H1 (cell line): Measurements from ENCODE around the gene SMTN. TPM values are rescaled to one million over a fixed set of nuclear protein-coding genes. Genes with fewer than 3 reads are reported as not detected.

Experiments
- ASH2L ChIP-seq: fragments of 200-600, 300-600 bp; sonication (generic); IDR thresholded peaks from one replicate; pipeline ENCODE4 v1.7.1; 2017; ENCODE audit warnings: low read length
- CEBPB ChIP-seq: IDR thresholded peaks from 2 replicates; pipeline ENCODE4 v1.6.1; 2012; ENCODE audit warnings: low read depth, low read length
- RAD21 ChIP-seq, 2 experiments: IDR thresholded peaks in 1 of 2; conservative IDR thresholded peaks in 1 of 2; 2 replicates each; pipeline ENCODE4 v1.6.1; 2011; ENCODE audit warnings: low read depth in 2 of 2, low read length in 2 of 2, improper control_type of control experiment in 1 of 2, inconsistent platforms in 1 of 2, mild to moderate bottlenecking in 1 of 2, moderate library complexity in 1 of 2
- SIRT6 ChIP-seq: IDR thresholded peaks from one replicate; pipeline ENCODE4 v1.7.1; 2012; ENCODE audit warnings: low read length, inconsistent platforms
- TEAD4 ChIP-seq: IDR thresholded peaks from 2 replicates; pipeline ENCODE4 v1.6.1; 2012; ENCODE audit warnings: low read depth, low read length, inconsistent platforms, mixed read lengths
- polyA plus RNA-seq, 7 experiments: library from polyadenylated mRNA; depleted of rRNA in 3 of 7; stranded (reverse) in 5 of 7; unstranded in 2 of 7; fragments of >200 nt in 5 of 7; fragments of 200-250 nt in 2 of 7; gene quantifications; 1 replicate in 5 of 7; 2 replicates in 1 of 7; 4 replicates in 1 of 7; pipeline versions ENCODE4 v1.2.1 to v1.2.3, GENCODE V29; 2011 to 2013; ENCODE audit warnings: missing spikeins in 2 of 7, mixed read lengths in 2 of 7
- total RNA-seq: library from RNA; stranded (reverse); fragmentation: NEBNext Ultra II Directional; extraction: Animal tissue kit (Norgen Biotek cat#: 25700); gene quantifications from 2 replicates; pipeline ENCODE4 v1.2.1, GENCODE V29; 2021
- TF ChIP-seq, protein P1 (sequence below), 3 experiments: IDR thresholded peaks; 1 replicate in 2 of 3; 2 replicates in 1 of 3; pipeline versions ENCODE4 v1.5.1 to v1.6.1; 2011; ENCODE audit warnings: low read length in 3 of 3, mild to moderate bottlenecking in 3 of 3, inconsistent platforms in 2 of 3, low read depth in 1 of 3, moderate library complexity in 1 of 3; ENCODE audit not compliant: insufficient read depth in 1 of 3; ENCODE audit errors: control extremely low read depth in 1 of 3
- TF ChIP-seq, protein P2 (sequence below): IDR thresholded peaks from 2 replicates; pipeline ENCODE4 v1.6.1; 2012; ENCODE audit warnings: inconsistent platforms

The SMTN gene
- total and polyA plus RNA-seq, 2 of the 8 experiments (the other 6 are each of a cell fraction or from before 2014, with no cell fraction given): 12.3 to 20.8 TPM

DNA sequence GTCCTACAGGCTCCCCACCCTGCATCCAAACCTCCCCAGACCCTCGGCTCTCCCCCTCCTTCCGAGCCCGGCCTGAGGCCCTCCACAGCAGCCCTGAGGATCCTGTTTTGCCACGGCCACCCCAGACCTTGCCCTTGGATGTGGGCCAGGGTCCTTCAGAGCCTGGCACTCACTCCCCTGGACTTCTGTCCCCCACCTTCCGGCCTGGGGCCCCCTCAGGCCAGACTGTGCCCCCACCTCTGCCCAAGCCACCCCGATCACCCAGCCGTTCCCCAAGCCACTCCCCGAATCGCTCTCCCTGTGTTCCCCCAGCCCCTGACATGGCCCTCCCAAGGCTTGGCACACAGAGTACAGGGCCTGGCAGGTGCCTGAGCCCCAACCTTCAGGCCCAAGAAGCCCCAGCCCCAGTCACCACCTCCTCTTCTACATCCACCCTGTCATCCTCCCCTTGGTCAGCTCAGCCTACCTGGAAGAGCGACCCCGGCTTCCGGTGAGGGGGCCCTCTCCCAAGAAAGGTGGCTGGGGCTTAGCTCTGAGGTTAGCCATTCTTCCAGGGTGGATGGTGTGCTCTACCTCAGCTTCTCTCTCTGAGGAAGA is 44.5 kb downstream of the SMTN start (continued):
- no peak for TF ChIP-seq RAD21 (IDR thresholded peaks at IDR 0.05 in 1 of 2, conservative IDR thresholded peaks at IDR 0.05 in 1 of 2; ENCODE audit: low read depth in 2 of 2, low read length in 2 of 2)
- TF ChIP-seq SIRT6: no peak
- TF ChIP-seq, protein P1, sequence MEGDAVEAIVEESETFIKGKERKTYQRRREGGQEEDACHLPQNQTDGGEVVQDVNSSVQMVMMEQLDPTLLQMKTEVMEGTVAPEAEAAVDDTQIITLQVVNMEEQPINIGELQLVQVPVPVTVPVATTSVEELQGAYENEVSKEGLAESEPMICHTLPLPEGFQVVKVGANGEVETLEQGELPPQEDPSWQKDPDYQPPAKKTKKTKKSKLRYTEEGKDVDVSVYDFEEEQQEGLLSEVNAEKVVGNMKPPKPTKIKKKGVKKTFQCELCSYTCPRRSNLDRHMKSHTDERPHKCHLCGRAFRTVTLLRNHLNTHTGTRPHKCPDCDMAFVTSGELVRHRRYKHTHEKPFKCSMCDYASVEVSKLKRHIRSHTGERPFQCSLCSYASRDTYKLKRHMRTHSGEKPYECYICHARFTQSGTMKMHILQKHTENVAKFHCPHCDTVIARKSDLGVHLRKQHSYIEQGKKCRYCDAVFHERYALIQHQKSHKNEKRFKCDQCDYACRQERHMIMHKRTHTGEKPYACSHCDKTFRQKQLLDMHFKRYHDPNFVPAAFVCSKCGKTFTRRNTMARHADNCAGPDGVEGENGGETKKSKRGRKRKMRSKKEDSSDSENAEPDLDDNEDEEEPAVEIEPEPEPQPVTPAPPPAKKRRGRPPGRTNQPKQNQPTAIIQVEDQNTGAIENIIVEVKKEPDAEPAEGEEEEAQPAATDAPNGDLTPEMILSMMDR (IDR thresholded peaks at IDR 0.05; ENCODE audit: control extremely low read depth in 1 of 3, insufficient read depth in 1 of 3, low read depth in 1 of 3, low read length in 3 of 3): no peak
- no peak for TF ChIP-seq CEBPB
- TF ChIP-seq ASH2L: no peak
- TF ChIP-seq, protein P2, sequence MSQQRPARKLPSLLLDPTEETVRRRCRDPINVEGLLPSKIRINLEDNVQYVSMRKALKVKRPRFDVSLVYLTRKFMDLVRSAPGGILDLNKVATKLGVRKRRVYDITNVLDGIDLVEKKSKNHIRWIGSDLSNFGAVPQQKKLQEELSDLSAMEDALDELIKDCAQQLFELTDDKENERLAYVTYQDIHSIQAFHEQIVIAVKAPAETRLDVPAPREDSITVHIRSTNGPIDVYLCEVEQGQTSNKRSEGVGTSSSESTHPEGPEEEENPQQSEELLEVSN: no peak
- TF ChIP-seq TEAD4: no peak
